Peyer's patch (tissue), 4 donors: ENCODE data around the gene TENT4A. TPM values are rescaled to one million over a fixed set of nuclear protein-coding genes. Genes with fewer than 3 reads are reported as not detected.

Experiments
- DNase-seq, 3 donors: peaks; one replicate each; pipeline ENCODE4 v3.0.0-alpha.2; 2017 to 2019
- H3K27ac ChIP-seq, 4 donors: fragments of 200-600 bp; sonication (generic); one replicate each; pipeline ENCODE4 v1.5.1; 2016 to 2019
- H3K27me3 ChIP-seq, 2 donors: fragments of 200-600 bp; sonication (generic); one replicate each; pipeline ENCODE4 v1.5.1; 2019
- H3K36me3 ChIP-seq, 3 donors: fragments of 200-600 bp; sonication (generic); one replicate each; pipeline ENCODE4 v1.5.1; 2016 to 2019
- H3K4me1 ChIP-seq, 4 donors: fragments of 200-600 bp; sonication (generic); one replicate each; pipeline ENCODE4 v1.5.1; 2016 to 2019
- H3K4me3 ChIP-seq, 4 donors: fragments of 200-600 bp; sonication (generic); 1 replicate in 3 of 4; 2 replicates in 1 of 4; pipeline ENCODE4 v1.5.1; 2016 to 2019; ENCODE audit warnings: mild to moderate bottlenecking in 1 of 4
- H3K9me3 ChIP-seq, 4 donors: fragments of 200-600 bp; sonication (generic); one replicate each; pipeline ENCODE4 v1.5.1; 2016 to 2019; ENCODE audit warnings: mild to moderate bottlenecking in 1 of 4
- POLR2A ChIP-seq, 2 donors: fragments of 450-650 bp; IDR thresholded peaks; one replicate each; pipeline ENCODE4 v1.5.1; 2017; ENCODE audit warnings: antibody characterized with exemption in 2 of 2, mild to moderate bottlenecking in 2 of 2, moderate library complexity in 2 of 2
- total RNA-seq, 4 donors: library from RNA; depleted of rRNA; stranded (reverse); fragments of >200 nt; gene quantifications; one replicate each; pipeline ENCODE4 v1.1.0, GENCODE V29; 2016
- TF ChIP-seq, protein P1 (sequence below), 6 experiments: fragments of 450-650 bp in 4 of 6; fragments of 200-600 bp in 2 of 6; sonication (generic) in 1 of 6; IDR thresholded peaks; one replicate each; pipeline ENCODE4 v1.5.1; 2017 to 2019; ENCODE audit warnings: antibody characterized with exemption in 6 of 6, mild to moderate bottlenecking in 3 of 6, moderate library complexity in 1 of 6

TENT4A gene
- total RNA-seq, 4 donors from 2014 or later = 28.0 to 71.8 (median 44.5) TPM

DNA sequence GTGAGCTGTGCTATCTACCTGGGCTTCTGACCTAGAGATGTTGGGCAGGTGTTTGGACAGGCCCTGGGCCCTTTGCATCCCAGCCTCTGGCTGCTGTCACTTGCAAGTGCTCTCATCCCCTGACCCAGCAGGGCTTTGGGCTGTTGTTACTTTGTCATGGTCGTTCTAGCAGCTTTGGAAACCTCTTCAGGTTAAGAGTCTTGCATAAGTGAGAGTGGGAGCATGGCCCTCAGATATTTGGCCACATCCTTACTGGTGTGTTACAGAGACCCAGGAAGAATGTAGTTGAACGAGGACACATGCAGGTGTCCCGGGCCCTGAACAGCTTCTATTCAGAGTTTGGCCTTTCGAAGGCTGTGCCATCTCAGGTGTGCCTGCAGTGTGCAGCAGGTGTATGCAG lies 4.5 kb downstream of the TENT4A start:
- H3K4me1 ChIP-seq = peaks cover 0 to 54% (median 23%) of the 10 kb centered on the region in 4 donors
- no peak for DNase-seq

DNA sequence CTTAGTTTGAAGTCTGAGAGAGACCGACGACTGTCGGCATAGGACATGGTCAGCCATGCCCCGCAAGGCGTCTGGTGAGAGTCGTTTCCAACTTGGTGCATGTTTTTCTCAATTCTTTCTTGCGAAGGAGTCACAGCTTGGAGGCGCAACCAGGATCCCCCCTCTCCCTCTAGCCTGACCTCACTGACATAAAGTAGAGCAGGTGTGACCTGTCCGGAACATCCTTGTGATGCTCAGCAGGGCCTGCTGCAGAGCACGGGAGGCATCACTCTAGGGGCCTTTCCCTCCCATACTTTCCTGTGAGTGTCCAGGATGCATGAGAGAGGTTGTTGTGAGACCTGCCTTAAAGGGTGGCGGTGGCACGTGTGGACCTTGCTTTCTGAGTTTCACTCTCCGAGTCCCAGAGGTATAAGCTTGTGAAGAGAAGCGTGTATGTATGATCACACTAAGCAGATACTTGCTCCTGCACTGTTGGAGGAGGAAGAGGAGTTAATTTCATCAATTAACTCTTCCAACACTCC lies 5.0 kb downstream of the TENT4A start:
- Histone ChIP-seq H3K4me3 (no peak overlapping the region), H3K4me1 (peaks cover 0 to 60% (median 25%) of the 10 kb centered on the region in 4 donors), H3K27ac (no peak overlapping the region), H3K36me3 (no peaks in the 10 kb centered on the region), H3K9me3 (no peaks in the 10 kb centered on the region), H3K27me3 (no peaks in the 10 kb centered on the region)
- DNase-seq = peak in 1 of 3 donors; percentile 19
- no peak for TF ChIP-seq POLR2A (IDR thresholded peaks at IDR 0.05)
- TF ChIP-seq, protein P1, sequence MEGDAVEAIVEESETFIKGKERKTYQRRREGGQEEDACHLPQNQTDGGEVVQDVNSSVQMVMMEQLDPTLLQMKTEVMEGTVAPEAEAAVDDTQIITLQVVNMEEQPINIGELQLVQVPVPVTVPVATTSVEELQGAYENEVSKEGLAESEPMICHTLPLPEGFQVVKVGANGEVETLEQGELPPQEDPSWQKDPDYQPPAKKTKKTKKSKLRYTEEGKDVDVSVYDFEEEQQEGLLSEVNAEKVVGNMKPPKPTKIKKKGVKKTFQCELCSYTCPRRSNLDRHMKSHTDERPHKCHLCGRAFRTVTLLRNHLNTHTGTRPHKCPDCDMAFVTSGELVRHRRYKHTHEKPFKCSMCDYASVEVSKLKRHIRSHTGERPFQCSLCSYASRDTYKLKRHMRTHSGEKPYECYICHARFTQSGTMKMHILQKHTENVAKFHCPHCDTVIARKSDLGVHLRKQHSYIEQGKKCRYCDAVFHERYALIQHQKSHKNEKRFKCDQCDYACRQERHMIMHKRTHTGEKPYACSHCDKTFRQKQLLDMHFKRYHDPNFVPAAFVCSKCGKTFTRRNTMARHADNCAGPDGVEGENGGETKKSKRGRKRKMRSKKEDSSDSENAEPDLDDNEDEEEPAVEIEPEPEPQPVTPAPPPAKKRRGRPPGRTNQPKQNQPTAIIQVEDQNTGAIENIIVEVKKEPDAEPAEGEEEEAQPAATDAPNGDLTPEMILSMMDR (IDR thresholded peaks at IDR 0.05) = no peak

More for the DNA sequence above, 4.5 kb downstream of the TENT4A start:
- H3K27me3 ChIP-seq = no peaks in the 10 kb centered on the region
- H3K4me3 ChIP-seq = no peak overlapping the region
- no peak overlapping the region for H3K27ac ChIP-seq
- H3K9me3 ChIP-seq = no peaks in the 10 kb centered on the region
- no peaks in the 10 kb centered on the region for H3K36me3 ChIP-seq
- TF ChIP-seq POLR2A (IDR thresholded peaks at IDR 0.05) = no peak
- TF ChIP-seq, protein P1 (IDR thresholded peaks at IDR 0.05) = no peak

DNA sequence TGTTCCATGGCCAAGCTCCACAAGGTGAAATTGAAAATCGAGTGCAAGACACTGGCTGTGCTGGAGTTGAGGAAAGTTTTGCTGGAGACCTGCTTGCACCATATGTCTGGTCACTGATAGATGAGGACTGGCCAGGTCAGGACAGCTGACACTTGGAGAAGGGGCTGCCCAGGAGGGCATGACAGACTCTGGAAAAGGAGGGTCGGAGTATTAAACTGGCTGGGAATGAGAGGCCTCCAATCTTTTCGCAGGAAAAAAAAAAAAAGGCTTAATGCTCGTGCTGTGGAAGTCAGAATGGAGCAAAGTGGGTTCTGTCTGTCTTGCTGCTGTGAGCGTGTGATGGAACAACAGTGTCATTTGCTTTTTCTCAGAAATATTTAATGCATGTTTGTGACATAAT lies 5.5 kb downstream of the TENT4A start:
- H3K4me1 ChIP-seq = peaks cover 0 to 60% (median 25%) of the 10 kb centered on the region in 4 donors
- TF ChIP-seq, protein P1 (IDR thresholded peaks at IDR 0.05) = no peak
- no peak for TF ChIP-seq POLR2A (IDR thresholded peaks at IDR 0.05)
- DNase-seq = no peak
- H3K9me3 ChIP-seq = no peaks in the 10 kb centered on the region
- no peaks in the 10 kb centered on the region for H3K36me3 ChIP-seq
- H3K4me3 ChIP-seq = no peak overlapping the region
- H3K27me3 ChIP-seq = no peaks in the 10 kb centered on the region
- H3K27ac ChIP-seq = no peak overlapping the region

DNA sequence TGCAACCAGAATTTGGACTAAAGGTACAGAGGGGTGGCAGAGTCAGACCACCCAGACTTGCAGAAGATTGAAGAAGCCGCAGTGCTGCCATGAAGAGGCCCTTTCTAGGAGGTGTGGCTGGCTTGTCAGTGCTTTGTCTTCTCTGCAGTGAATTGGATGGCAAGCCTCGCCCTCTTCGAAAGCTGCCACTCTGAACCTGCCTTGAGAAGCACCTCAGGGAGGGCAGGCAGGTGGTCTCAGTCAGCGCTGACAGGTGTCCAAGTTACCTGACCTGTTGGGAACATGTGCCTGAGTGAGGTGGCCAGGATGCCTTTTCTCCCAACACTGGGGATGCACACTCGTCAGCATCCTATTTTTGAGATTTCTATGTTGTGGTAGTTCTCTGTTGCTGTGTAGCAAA lies 6.2 kb downstream of the TENT4A start:
- no peaks in the 10 kb centered on the region for H3K27me3 ChIP-seq
- H3K27ac ChIP-seq = no peak overlapping the region
- H3K36me3 ChIP-seq = no peaks in the 10 kb centered on the region
- TF ChIP-seq POLR2A (IDR thresholded peaks at IDR 0.05) = no peak
- TF ChIP-seq, protein P1 (IDR thresholded peaks at IDR 0.05) = no peak
- DNase-seq = peak in 1 of 3 donors; percentile 41
- H3K4me3 ChIP-seq = no peak overlapping the region
- peaks cover 0 to 60% (median 25%) of the 10 kb centered on the region in 4 donors for H3K4me1 ChIP-seq
- no peaks in the 10 kb centered on the region for H3K9me3 ChIP-seq

DNA sequence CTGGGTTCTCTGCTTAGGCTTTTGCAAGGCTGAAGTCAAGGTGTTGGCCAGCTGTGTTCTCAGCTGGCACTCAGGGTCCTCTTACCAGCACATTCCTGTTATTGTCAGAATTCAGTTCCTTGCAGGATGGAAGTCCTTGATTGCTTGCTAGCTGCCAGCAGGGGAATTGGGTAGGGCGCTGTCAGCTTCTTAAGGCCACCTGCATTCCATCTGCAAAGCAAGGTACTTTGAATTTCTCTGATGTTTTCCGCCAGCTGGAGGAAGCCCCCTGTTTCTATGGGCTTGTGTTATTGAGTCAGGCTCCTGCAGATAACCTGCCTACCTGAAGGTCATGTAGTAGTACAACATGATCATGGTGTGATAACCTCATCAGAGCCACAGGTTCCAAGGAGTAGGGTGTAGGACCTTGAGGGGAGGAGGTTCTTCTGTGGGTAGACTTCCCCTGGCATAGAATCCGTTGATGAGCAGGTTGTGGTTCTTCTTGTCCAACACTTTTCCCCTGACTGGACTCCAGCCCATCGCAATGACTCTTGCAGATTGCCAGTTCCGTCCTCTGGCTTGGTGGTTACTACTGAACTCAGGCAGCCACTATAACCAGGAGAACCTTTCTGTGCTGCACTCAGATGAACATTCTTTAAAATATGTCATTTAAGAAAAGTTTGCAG lies 6.8 kb downstream of the TENT4A start:
- H3K27ac ChIP-seq = no peak overlapping the region
- no peaks in the 10 kb centered on the region for H3K27me3 ChIP-seq
- DNase-seq = peak in 1 of 3 donors; percentile 7
- H3K4me3 ChIP-seq = no peak overlapping the region
- no peak for TF ChIP-seq POLR2A (IDR thresholded peaks at IDR 0.05)
- TF ChIP-seq, protein P1 (IDR thresholded peaks at IDR 0.05) = no peak
- peaks cover 0 to 54% (median 25%) of the 10 kb centered on the region in 4 donors for H3K4me1 ChIP-seq
- no peaks in the 10 kb centered on the region for H3K36me3 ChIP-seq
- no peaks in the 10 kb centered on the region for H3K9me3 ChIP-seq
